ENCODE results near the gene FBXO42.

The FBXO42 gene

GRCh38 chr1:16338961-16339360 is 13.3 kb downstream of the FBXO42 start:
- in situ Hi-C loops (cut with MboI; ENCODE audit: low sequenced_read_pairs), result no loop called here

GRCh38 chr1:16334655-16335340 is 17.5 kb downstream of the FBXO42 start:
- in situ Hi-C loops (cut with MboI; ENCODE audit: low sequenced_read_pairs), result no loop called here

- in situ Hi-C loops (cut with MboI; ENCODE audit: low sequenced_read_pairs), result no loop called here
These were observed 25.4 kb downstream of the FBXO42 start for GRCh38 chr1:16326833-16327404.

- in situ Hi-C loops (cut with MboI; ENCODE audit: low sequenced_read_pairs), result no loop called here
These were observed 27.8 kb downstream of the FBXO42 start for GRCh38 chr1:16324456-16324890.

- in situ Hi-C loops (cut with MboI; ENCODE audit: low sequenced_read_pairs), result no loop called here
These were observed 31.0 kb downstream of the FBXO42 start for GRCh38 chr1:16321176-16321867.

- in situ Hi-C loops (cut with MboI; ENCODE audit: low sequenced_read_pairs), result no loop called here
These were observed 33.7 kb downstream of the FBXO42 start for GRCh38 chr1:16318555-16318954.

GRCh38 chr1:16315437-16315836 is 36.8 kb downstream of the FBXO42 start:
- in situ Hi-C loops (cut with MboI; ENCODE audit: low sequenced_read_pairs), result no loop called here

- in situ Hi-C loops (cut with MboI; ENCODE audit: low sequenced_read_pairs), result no loop called here
These were observed 45.1 kb downstream of the FBXO42 start for GRCh38 chr1:16307222-16307621.

- in situ Hi-C loops (cut with MboI; ENCODE audit: low sequenced_read_pairs), result no loop called here
These were observed 49.3 kb downstream of the FBXO42 start for GRCh38 chr1:16302709-16303627.

- in situ Hi-C loops (cut with MboI; ENCODE audit: low sequenced_read_pairs), result no loop called here
These were observed 51.8 kb downstream of the FBXO42 start for GRCh38 chr1:16300436-16300835.

GRCh38 chr1:16298653-16299052 is 53.6 kb downstream of the FBXO42 start:
- in situ Hi-C loops (cut with MboI; ENCODE audit: low sequenced_read_pairs), result no loop called here

GRCh38 chr1:16296643-16297042 is 55.6 kb downstream of the FBXO42 start:
- in situ Hi-C loops (cut with MboI; ENCODE audit: low sequenced_read_pairs), result no loop called here

- in situ Hi-C loops (cut with MboI; ENCODE audit: low sequenced_read_pairs), result no loop called here
These were observed 57.8 kb downstream of the FBXO42 start for GRCh38 chr1:16294219-16295212.

GRCh38 chr1:16293538-16293937 is 58.7 kb downstream of the FBXO42 start:
- in situ Hi-C loops (cut with MboI; ENCODE audit: low sequenced_read_pairs), result no loop called here

- in situ Hi-C loops (cut with MboI; ENCODE audit: low sequenced_read_pairs), result no loop called here
These were observed 59.5 kb downstream of the FBXO42 start for GRCh38 chr1:16292739-16293138.

- in situ Hi-C loops (cut with MboI; ENCODE audit: low sequenced_read_pairs), result no loop called here
These were observed 62.3 kb downstream of the FBXO42 start for GRCh38 chr1:16289959-16290358.

- in situ Hi-C loops (cut with MboI; ENCODE audit: low sequenced_read_pairs), result no loop called here
These were observed 66.2 kb downstream of the FBXO42 start for GRCh38 chr1:16286122-16286521.

GRCh38 chr1:16281765-16282164 is 70.5 kb downstream of the FBXO42 start:
- in situ Hi-C loops (cut with MboI; ENCODE audit: low sequenced_read_pairs), result no loop called here

GRCh38 chr1:16279186-16279585 is 73.1 kb downstream of the FBXO42 start:
- in situ Hi-C loops (cut with MboI; ENCODE audit: low sequenced_read_pairs), result no loop called here

Measured in HL-60/S4 (cell line).